ENCODE data around the gene WNT8B.

DNA sequence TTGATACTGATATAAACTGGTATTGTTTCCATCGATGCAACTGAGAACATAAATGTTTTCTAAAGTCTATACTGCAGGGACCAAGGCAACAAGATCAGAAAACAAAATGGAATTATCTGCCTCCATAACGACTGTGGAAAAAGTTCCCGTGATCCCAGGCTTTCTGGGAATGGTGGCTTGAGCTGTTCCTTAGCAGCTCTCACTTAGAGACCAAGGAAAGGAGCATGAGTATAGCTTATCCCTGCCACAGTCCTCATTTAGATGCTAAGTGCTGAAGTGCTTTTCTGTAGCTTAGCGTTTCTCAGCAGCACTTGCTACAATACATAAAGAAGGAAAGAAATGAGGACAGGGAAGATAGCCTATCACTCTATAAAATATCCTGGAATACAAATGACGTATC, 5.5 kb downstream of the WNT8B start:
- TF ChIP-seq, protein P1, sequence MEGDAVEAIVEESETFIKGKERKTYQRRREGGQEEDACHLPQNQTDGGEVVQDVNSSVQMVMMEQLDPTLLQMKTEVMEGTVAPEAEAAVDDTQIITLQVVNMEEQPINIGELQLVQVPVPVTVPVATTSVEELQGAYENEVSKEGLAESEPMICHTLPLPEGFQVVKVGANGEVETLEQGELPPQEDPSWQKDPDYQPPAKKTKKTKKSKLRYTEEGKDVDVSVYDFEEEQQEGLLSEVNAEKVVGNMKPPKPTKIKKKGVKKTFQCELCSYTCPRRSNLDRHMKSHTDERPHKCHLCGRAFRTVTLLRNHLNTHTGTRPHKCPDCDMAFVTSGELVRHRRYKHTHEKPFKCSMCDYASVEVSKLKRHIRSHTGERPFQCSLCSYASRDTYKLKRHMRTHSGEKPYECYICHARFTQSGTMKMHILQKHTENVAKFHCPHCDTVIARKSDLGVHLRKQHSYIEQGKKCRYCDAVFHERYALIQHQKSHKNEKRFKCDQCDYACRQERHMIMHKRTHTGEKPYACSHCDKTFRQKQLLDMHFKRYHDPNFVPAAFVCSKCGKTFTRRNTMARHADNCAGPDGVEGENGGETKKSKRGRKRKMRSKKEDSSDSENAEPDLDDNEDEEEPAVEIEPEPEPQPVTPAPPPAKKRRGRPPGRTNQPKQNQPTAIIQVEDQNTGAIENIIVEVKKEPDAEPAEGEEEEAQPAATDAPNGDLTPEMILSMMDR (IDR thresholded peaks at IDR 0.05): no peak
- TF ChIP-seq POLR2AphosphoS5 (IDR thresholded peaks at IDR 0.05): no peak

All from gastroesophageal sphincter (tissue), 3 donors.